SH-SY5Y (cell line): ENCODE data around the gene DENND2D.

ENCODE experiments used
- GATA2 ChIP-seq: IDR thresholded peaks from 2 replicates; pipeline ENCODE4 v1.6.1; 2011; ENCODE audit warnings: mild to moderate bottlenecking, low read depth, low read length
- GATA3 ChIP-seq: IDR thresholded peaks from 2 replicates; pipeline ENCODE4 v1.6.1; 2011; ENCODE audit warnings: low read depth, mild to moderate bottlenecking, low read length, moderate library complexity

DNA sequence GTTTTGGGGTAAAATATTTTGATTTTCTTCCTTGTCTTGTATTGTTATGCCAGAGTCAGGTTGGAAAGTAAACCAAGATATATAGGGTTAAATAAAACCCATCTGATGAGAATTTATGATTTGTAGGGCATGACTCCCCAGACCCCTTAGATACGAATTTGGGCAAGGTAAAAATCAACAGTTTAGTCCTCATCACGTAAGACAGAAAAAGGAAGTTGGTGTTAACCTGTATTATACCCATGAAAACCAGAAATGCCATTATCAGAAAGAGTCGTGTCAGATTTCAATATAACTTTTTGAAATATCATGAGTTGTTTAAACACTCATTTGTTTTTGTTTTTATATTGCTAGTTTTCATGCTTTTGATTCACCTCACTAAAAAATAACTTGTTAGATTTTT is 48.6 kb downstream of the DENND2D start:
- no peak for TF ChIP-seq GATA3
- no peak for TF ChIP-seq GATA2
